Measurements from ENCODE around the gene SPG7. TPM values are rescaled to one million over a fixed set of nuclear protein-coding genes. Genes with fewer than 3 reads are reported as not detected.

SPG7 gene
- polyA plus RNA-seq, 1 donor = 135 TPM

DNA sequence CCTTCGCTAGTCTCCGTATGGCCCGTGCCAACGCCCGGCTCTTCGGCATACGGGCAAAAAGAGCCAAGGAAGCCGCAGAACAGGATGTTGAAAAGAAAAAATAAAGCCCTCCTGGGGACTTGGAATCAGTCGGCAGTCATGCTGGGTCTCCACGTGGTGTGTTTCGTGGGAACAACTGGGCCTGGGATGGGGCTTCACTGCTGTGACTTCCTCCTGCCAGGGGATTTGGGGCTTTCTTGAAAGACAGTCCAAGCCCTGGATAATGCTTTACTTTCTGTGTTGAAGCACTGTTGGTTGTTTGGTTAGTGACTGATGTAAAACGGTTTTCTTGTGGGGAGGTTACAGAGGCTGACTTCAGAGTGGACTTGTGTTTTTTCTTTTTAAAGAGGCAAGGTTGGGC, 54.7 kb downstream of the SPG7 start:
- Histone ChIP-seq H3K27ac (ENCODE audit: low read length) (no peak overlapping the region), H3K9me3 (ENCODE audit: control insufficient read depth, low read depth, low read length) (peaks cover 5% of the 10 kb centered on the region), H3K4me1 (ENCODE audit: control insufficient read depth, insufficient read depth, low read length) (peaks cover 48% of the 10 kb centered on the region), H3K36me3 (ENCODE audit: control insufficient read depth, insufficient read depth, low read length) (peaks cover 40% of the 10 kb centered on the region), H3K27me3 (ENCODE audit: control insufficient read depth, insufficient read depth, low read length) (no peaks in the 10 kb centered on the region), H3K4me3 (ENCODE audit: low read length) (no peak overlapping the region)
- no peak for DNase-seq
- no CpG with 5 or more reads among the region's 12 CpGs for WGBS (ENCODE audit: insufficient coverage, low lambda C conversion rate)

DNA sequence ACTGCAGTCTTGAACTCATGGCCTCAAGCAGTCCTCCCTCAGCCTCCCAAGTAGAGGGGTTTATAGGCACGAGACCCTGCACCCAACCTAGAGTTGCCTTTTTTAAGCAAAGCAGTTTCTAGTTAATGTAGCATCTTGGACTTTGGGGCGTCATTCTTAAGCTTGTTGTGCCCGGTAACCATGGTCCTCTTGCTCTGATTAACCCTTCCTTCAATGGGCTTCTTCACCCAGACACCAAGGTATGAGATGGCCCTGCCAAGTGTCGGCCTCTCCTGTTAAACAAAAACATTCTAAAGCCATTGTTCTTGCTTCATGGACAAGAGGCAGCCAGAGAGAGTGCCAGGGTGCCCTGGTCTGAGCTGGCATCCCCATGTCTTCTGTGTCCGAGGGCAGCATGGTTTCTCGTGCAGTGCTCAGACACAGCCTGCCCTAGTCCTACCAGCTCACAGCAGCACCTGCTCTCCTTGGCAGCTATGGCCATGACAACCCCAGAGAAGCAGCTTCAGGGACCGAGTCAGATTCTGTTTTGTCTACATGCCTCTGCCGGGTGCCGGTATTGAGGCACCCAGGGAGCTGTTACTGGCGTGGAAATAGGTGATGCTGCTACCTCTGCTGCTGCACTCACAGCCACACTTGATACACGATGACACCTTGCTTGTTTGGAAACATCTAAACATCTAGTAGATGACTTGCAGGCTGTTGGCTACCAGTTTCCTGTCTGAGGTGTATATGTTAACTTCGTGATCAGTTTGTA, 55.6 kb downstream of the SPG7 start:
- Histone ChIP-seq H3K36me3 (ENCODE audit: control insufficient read depth, insufficient read depth, low read length) (peaks cover 38% of the 10 kb centered on the region), H3K27ac (ENCODE audit: low read length) (no peak overlapping the region), H3K4me3 (ENCODE audit: low read length) (no peak overlapping the region), H3K9me3 (ENCODE audit: control insufficient read depth, low read depth, low read length) (peaks cover 5% of the 10 kb centered on the region), H3K27me3 (ENCODE audit: control insufficient read depth, insufficient read depth, low read length) (no peaks in the 10 kb centered on the region), H3K4me1 (ENCODE audit: control insufficient read depth, insufficient read depth, low read length) (peaks cover 48% of the 10 kb centered on the region)
- WGBS (ENCODE audit: insufficient coverage, low lambda C conversion rate) = no CpG with 5 or more reads among the region's 12 CpGs
- no peak for DNase-seq

DNA sequence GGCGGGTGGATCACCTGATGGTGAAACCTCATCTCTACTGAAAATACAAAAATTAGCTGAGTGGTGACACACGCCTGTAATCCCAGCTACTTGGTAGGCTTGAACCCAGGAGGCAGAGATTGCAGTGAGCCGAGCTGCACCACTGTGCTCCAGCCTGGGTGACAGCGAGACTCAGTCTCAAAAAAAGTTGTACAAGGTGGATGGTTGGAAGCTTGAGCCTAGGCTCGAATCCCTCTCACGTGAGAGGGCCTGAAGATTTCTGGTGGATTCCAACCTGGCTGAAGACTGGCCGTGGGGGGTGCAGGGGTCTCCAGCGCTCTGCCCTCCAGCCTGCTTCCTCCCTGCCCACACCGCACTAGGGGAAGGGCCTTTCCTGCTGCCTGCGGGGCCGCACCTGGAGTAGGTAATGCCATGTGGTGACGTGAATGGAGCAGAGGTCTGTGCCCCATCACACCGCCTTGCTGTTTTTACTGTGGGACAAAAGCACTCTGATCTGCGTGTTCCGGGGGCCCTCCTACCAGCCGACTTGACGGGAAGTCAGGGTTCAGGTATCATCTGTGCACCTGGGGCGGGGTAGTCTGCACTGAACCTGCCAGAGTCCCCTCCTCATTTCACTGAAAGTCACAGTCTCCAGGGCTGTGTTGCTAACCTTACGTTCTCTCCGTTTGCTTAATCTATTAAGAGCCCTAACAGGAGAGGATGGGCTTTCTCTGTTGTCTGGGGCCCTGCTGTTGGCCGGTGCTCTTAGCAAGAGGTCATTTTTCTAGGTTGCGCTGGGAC, 56.5 kb downstream of the SPG7 start:
- Histone ChIP-seq H3K4me3 (ENCODE audit: low read length) (no peak overlapping the region), H3K36me3 (ENCODE audit: control insufficient read depth, insufficient read depth, low read length) (peaks cover 38% of the 10 kb centered on the region), H3K27me3 (ENCODE audit: control insufficient read depth, insufficient read depth, low read length) (peaks cover 3% of the 10 kb centered on the region), H3K9me3 (ENCODE audit: control insufficient read depth, low read depth, low read length) (peaks cover 5% of the 10 kb centered on the region), H3K27ac (ENCODE audit: low read length) (peak overlapping the region; percentile 83), H3K4me1 (ENCODE audit: control insufficient read depth, insufficient read depth, low read length) (peaks cover 46% of the 10 kb centered on the region)
- DNase-seq = peak in 1 of 2 donors; percentile 60
- no CpG with 5 or more reads among the region's 22 CpGs for WGBS (ENCODE audit: insufficient coverage, low lambda C conversion rate)

DNA sequence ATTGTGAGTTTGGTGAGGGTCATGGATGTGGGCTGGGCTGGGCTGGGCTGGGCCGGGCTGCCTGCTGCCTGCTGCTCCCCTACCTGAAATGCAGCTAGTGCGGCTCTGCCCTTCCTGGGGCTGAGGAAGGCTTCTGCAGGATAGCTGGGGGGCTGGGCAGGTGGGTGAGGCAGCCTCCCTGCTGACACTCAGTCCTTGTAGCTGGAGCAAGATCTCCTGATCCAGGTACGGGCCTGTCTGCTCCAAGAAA, 57.0 kb downstream of the SPG7 start:
- Histone ChIP-seq H3K4me3 (ENCODE audit: low read length) (peak overlapping the region; percentile 34), H3K9me3 (ENCODE audit: control insufficient read depth, low read depth, low read length) (peaks cover 5% of the 10 kb centered on the region), H3K27me3 (ENCODE audit: control insufficient read depth, insufficient read depth, low read length) (peaks cover 3% of the 10 kb centered on the region), H3K27ac (ENCODE audit: low read length) (peak overlapping the region; percentile 83), H3K4me1 (ENCODE audit: control insufficient read depth, insufficient read depth, low read length) (peaks cover 45% of the 10 kb centered on the region), H3K36me3 (ENCODE audit: control insufficient read depth, insufficient read depth, low read length) (peaks cover 38% of the 10 kb centered on the region)
- no CpG with 5 or more reads among the region's 3 CpGs for WGBS (ENCODE audit: insufficient coverage, low lambda C conversion rate)
- no peak for DNase-seq

DNA sequence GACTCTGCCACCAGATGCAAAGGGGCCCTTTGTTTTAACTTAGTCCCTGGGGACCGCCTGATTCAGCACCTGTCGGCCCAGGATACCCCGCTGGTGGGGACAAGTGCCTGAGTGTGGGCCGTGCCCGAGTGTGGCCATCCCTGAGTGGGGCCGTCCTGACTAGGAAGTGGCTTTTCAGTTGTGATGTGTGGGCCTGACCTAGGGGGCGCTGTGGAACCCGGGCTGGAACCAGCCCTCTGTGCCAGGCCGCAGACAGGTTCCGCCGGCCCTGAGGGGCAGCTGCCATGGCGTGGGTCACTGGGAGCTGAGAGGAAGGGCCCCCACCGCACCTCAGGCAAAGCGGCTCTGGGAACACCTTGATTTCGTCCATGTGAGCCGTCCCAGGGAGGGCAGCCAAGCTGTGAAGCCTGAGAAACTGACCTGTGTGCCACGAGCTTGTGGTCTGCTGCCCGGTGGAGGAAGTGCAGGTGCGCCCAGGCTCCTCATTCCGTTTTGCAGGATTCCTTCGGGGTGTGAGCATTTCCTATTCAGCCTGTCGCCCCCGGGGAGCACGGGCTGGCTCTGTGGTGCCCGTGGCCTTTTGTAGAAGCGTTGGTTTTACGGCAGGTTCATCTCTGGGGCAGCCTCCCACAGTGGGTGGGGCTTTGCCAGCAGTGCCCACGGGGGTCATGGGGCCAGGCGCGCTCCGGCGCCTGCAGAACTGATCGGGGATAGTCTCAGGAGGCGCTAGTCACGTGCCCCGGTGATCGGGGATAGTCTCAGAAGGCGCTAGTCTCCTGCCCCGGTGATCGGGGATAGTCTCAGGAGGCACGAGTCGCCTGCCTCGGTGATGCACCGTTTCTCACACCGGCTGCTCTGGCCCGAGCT, 57.5 kb downstream of the SPG7 start:
- H3K4me3 ChIP-seq (ENCODE audit: low read length) = peak overlapping the region; percentile 34
- peaks cover 45% of the 10 kb centered on the region for H3K4me1 ChIP-seq (ENCODE audit: control insufficient read depth, insufficient read depth, low read length)
- peaks cover 38% of the 10 kb centered on the region for H3K36me3 ChIP-seq (ENCODE audit: control insufficient read depth, insufficient read depth, low read length)
- H3K27ac ChIP-seq (ENCODE audit: low read length) = peak overlapping the region; percentile 83
- peak; percentile 85 to 86 for DNase-seq
- no CpG with 5 or more reads among the region's 46 CpGs for WGBS (ENCODE audit: insufficient coverage, low lambda C conversion rate)
- peaks cover 3% of the 10 kb centered on the region for H3K27me3 ChIP-seq (ENCODE audit: control insufficient read depth, insufficient read depth, low read length)
- peaks cover 5% of the 10 kb centered on the region for H3K9me3 ChIP-seq (ENCODE audit: control insufficient read depth, low read depth, low read length)

DNA sequence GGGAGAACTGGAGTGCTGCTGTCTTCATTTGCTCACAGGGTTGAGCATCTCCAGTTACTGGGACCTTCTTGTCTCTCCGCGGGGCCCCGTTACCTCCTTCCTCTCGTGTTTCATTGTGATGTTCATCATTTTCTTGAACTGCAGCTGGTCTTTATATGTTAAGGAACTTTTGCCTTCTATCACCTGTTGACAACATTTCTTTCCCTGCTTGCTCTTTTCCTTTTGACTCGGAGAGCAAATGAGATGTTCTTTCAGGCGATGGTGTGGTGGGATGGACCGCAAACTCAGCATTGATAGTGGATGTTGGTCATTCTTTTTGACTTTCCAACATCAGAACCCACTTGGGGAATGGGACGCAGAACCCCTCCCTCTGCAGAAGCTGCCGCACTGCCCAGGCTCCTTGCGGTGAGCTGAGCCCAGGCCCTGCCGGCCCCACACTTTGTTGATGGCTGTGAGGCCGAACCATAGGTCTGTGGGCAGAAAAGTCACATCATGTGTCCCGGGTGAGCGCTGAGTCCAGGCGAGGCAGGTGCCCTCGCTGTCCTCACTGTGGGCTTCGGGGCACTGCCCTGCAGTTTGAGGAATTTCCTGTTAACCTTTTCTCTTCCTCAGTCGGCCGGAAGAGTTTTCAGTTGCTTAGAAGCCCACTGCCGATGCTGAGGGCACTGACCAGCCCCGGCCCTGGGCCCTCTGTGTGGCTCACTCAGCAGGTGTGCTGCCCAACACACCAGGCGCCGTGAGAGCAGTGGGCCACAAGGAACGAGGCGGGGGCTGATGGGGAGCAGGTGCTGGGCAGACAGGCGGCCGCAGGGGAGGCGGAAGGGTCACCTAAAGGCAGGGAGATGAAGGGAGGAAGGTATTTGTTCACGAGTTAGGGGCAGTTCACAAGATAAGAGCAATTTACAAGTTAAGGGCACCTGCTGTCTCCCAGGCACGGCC, 59.7 kb downstream of the SPG7 start:
- Histone ChIP-seq H3K9me3 (ENCODE audit: control insufficient read depth, low read depth, low read length) (peaks cover 2% of the 10 kb centered on the region), H3K4me1 (ENCODE audit: control insufficient read depth, insufficient read depth, low read length) (peaks cover 47% of the 10 kb centered on the region), H3K27me3 (ENCODE audit: control insufficient read depth, insufficient read depth, low read length) (peaks cover 5% of the 10 kb centered on the region), H3K27ac (ENCODE audit: low read length) (no peak overlapping the region), H3K4me3 (ENCODE audit: low read length) (no peak overlapping the region), H3K36me3 (ENCODE audit: control insufficient read depth, insufficient read depth, low read length) (peaks cover 20% of the 10 kb centered on the region)
- no peak for DNase-seq
- WGBS (ENCODE audit: insufficient coverage, low lambda C conversion rate) = 100% methylated on average over 1 of the region's 30 CpGs

DNA sequence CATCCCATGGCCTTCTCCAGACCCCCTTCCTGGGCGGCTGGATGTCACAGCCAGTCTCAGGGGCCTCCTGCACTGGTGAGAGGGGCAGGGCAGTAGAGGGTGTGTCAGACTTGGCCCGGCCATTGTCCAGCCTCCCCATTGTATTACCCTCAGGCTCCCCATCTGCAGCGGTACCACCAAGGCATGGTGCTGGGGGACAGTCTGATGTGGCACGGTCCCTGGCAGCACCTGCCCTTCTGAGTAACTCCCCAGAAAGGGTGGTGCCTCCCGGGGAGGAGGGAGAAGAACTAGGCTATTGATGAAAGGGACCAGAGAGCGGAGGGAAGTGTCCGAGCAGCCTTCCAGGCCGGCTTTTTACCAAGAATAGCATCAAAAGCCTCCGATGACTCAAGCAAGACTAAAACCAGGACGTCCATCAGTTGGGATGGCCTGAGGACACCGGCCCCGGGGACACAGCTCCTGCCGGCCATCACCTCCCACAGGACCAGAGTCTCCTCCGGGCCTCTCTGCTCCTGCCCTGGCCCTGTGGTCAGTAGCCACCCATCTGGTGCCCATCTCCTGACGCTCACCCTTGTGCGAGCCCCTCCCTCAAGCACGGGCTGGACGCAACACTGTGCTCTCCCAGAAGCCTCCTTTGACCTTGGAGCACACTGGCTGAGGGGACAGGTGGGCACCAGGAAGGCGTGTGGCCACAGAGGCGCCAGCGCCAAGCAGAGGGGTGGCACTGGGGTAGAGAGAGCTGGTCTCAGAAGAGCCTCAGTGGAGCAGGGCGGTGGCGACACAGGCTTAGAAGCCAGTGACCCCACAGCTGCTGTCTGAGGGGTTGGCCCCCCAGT, 61.5 kb downstream of the SPG7 start:
- Histone ChIP-seq H3K4me1 (ENCODE audit: control insufficient read depth, insufficient read depth, low read length) (peaks cover 39% of the 10 kb centered on the region), H3K27ac (ENCODE audit: low read length) (no peak overlapping the region), H3K9me3 (ENCODE audit: control insufficient read depth, low read depth, low read length) (peaks cover 2% of the 10 kb centered on the region), H3K36me3 (ENCODE audit: control insufficient read depth, insufficient read depth, low read length) (peaks cover 2% of the 10 kb centered on the region), H3K4me3 (ENCODE audit: low read length) (no peak overlapping the region), H3K27me3 (ENCODE audit: control insufficient read depth, insufficient read depth, low read length) (peaks cover 15% of the 10 kb centered on the region)
- DNase-seq = no peak
- WGBS (ENCODE audit: insufficient coverage, low lambda C conversion rate) = no CpG with 5 or more reads among the region's 23 CpGs

DNA sequence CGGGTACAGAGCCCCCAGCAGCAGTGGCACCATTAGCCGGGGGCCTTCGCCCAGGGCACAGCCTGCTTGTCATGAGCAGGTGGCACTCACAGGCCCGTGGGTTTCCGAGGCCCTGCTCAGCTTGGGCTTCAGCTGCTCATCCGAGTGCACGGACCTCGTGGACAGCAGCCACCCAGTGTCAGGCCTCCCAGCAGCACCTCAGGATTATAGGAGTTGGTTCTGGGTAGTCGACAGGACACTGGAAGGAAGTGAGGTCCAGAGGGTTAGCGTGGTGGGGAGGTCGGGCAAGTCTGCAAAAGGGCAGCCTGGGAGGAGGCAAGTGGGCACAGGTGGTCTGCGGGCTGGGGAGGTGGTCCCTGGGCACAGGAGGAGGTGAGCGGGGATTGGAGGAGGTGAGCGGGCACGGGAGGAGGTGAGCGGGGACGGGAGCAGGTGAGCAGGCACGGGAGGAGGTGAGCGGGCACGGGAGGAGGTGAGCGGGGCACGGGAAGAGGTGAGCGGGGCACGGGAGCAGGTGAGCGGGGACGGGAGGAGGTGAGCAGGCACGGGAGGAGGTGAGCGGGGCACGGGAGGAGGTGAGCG, 62.2 kb downstream of the SPG7 start:
- Histone ChIP-seq H3K27me3 (ENCODE audit: control insufficient read depth, insufficient read depth, low read length) (peaks cover 22% of the 10 kb centered on the region), H3K36me3 (ENCODE audit: control insufficient read depth, insufficient read depth, low read length) (no peaks in the 10 kb centered on the region)

More for the DNA sequence above, 62.2 kb downstream of the SPG7 start:
- Histone ChIP-seq H3K9me3 (ENCODE audit: control insufficient read depth, low read depth, low read length) (peaks cover 2% of the 10 kb centered on the region), H3K27ac (ENCODE audit: low read length) (no peak overlapping the region), H3K4me1 (ENCODE audit: control insufficient read depth, insufficient read depth, low read length) (peaks cover 37% of the 10 kb centered on the region), H3K4me3 (ENCODE audit: low read length) (no peak overlapping the region)
- no CpG with 5 or more reads among the region's 30 CpGs for WGBS (ENCODE audit: insufficient coverage, low lambda C conversion rate)
- no peak for DNase-seq

Measured in large intestine (tissue), 3 donors.